Activated T-cell treated with anti-CD3 and anti-CD28 coated beads, Interleukin-2, amount 50 U/mL, for 48 hours (primary cell): ENCODE data around the gene ABCA2.

Source experiments
- DNase-seq, 2 experiments: peaks; one replicate each; pipeline ENCODE4 v3.0.0-alpha.2; 2020

ABCA2 gene

DNA sequence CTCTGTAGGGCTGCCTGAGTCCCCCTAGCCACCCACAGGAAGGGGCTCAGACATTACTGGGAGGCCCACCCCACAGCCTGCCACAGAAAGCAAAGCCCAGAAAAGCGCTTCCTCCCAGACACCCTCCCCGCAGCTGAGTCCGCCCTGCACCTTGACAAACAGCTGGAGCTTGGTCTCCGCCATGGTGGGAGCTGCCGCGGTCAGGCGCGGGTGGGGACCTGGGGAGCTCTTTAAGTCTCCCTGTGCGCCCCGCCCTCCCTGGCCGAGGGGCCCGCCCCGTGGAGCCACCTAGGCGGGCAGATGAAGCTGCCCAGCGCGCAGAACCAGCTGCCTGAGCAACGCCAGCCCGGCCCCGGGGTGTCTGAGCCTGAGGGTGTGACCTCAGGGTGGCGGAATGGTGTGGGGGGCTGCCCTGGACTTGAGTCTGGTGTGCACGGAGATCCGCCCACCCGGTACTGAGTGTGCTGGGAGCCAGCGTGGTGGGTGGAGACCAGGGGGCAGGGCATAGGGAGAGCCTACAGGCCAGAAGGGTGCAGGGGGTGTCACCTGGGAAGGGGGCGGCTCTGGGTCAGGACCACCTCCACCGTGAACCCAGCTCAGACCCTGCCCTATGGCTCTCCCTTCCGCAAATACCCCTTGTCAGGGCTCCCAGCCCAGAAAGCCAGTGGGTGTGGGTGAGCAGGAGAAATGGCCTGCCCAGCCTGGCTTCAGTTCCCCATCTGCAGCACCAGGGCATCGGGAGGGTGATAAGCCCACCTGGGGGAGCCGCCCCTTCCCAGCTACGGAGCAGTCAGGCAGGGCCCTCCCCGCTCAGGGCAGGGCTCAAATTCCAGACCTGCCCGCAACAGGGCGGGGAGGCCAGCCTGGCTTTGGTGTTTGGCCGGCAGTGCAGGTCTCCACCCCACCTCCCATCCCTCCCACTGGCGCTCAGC, 31.4 kb downstream of the ABCA2 start, which contains the start of gene CLIC3:
TSS of gene CLIC3 (minus strand) at position 208 of the 932 bp plus-strand sequence. CDS start at position 183, 25 bp downstream.
- peak; percentile 47 to 56 for DNase-seq

DNA sequence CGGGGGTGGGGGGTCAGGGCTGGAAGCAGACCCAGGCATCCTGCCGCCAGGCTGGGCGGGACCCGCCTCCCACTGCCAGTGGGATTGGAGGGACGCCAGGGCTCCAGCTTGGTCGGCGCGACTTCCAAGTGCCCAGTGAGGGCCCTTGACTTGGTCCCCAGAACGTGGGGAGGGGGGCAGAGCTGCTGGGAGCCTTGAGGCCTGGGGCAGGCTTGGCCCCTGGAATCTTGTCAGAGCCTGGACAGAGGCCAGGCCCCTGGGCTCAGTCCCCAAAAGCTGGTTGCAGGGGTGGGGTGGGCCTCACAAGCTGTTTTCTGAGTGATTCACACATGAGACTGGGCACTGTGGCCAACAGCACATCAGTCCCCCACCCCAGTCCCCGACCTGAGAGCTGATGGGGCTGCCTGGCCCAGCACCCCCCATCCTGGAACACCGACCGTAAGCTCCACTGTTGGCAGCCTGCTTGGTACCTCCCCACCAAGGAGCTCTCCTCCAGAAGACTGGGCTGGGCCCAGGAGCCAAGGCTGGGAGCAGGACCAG, 32.2 kb downstream of the ABCA2 start:
- no peak for DNase-seq

DNA sequence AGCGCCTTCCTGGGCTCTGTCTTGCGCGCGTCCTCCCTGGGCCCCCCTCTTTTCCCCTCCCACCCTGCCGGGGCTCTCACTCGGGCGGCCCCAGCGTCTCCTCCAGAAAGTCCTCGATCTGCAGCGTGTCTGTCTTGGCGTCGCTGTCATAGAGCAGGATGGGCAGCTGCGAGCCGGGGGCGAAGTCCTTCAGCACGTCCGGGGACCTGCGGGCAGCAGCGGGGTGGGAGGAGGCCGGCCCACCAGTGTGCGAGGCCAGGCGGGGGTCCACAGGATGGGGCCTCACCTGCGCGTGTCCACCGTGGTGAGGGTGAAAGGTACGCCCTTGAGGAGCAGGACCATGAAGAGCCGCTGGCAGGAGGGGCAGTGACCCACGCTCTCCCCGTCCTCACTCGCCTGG, 32.7 kb downstream of the ABCA2 start:
- DNase-seq, result no peak

DNA sequence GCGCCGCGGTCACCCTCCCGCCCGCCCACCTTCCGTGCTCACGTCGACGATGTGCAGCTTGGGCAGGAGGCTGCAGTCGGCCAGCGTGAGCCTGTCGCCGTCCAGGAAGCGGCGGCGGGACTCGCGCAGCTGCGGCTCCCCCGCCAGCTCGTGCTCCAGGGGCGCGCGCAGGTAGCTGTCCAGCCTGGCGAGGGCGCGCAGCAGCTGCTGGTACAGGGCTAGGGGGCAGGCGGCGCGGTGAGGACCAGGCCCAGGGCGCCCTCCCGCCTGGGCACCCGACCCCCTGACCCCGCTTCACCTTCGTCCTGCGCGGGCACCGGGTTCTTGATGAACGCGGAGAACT, 33.2 kb downstream of the ABCA2 start:
- no peak for DNase-seq

DNA sequence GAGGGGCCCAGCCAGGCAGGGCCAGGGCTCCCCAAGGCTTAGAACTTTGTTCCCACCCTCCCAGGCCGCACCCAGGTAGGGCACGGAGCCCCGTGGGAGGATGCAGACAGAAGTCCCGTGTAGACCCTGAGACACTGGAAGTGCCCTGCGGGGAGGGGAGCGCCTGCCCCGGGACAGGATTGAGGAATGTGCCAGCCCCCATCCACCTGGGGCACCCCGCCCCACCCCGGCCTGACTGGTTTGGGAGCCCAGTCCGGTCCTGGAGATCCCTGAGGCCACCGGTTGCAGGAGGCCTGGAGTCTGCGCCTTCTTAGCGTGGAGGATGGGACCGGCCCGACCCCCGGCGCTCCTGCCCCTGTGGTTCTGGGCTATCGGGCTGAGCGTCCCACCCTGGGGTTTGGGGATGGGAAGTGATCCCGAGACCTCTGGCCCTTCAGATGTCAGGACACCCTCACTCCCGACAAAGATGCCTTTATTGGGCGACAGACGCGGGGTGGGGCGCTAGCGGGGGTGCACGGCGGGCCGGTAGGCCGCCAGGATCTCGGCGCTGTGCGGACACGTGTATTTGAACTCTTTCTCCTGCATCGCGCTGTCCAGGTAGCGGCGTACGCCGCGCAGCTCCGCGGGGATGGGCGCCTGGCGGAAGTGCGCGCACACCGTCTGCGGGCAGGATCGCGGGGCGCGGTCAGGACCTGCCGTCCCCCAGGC, 33.7 kb downstream of the ABCA2 start:
- no peak for DNase-seq

DNA sequence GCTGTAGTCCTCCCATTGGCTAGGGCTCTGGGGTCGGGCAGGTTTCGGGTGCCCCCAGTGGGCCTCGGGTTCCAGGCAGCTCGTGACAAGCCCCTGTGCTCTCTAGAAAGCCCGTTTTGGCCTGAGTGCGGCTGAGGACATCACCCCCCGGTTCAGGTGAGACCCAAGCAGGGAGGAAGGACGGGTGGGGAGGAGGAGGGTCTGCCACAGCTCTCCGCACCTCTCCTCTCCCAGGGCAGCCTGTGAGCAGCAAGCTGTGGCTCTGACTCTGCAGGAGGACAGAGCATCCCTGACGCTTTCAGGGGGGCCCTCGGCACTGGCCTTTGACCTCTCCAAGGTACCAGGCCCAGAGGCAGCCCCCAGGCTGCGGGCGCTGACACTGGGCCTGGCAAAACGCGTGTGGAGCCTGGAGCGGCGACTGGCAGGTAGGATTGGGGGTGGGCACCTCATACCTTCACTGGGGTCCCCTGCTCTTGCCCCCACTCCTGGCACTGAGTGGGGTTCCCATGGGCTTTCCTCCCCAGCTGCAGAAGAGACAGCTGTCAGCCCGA, 35.1 kb downstream of the ABCA2 start:
- no peak for DNase-seq

DNA sequence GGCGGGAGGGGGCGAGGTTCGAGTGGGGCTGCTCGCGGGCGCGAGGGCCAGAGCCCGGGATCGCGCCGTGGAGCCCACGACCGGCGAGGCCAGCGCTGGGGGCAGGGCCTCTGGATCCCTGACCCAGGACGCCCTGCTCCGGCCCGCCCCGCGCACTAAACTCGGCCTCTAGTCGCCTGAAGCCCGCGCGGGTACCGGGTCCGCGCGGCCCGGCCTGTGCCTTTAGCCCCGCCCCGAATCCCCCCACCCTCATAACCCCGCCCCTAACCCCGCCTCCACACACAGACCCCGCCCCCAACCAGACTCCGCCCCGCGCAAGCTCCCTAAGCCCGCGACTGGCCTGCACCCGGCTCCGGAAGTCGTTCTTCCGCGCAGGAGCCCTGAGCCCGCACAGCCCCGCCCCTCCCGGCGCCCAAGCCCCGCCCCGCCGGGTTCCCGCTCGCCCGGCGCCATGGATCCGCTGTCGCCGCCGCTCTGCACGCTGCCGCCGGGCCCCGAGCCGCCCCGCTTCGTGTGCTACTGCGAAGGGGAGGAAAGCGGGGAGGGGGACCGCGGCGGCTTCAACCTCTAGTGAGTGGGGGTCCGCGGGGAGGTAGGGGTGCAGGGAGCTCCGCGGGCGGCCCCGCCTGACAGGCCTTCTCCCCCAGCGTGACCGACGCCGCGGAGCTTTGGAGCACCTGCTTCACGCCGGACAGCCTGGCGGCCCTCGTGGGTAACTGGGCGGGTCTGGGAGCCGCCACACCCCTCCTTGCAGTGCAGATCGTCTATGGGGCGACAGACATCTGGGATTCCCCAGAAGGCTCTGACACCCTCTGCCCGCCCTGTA, 35.8 kb downstream of the ABCA2 start, which contains the start of gene PAXX:
TSS of gene PAXX (plus strand) at position 430 of the 826 bp plus-strand sequence. CDS start at position 452, 22 bp downstream.
- DNase-seq, result peak; percentile 94 to 97

DNA sequence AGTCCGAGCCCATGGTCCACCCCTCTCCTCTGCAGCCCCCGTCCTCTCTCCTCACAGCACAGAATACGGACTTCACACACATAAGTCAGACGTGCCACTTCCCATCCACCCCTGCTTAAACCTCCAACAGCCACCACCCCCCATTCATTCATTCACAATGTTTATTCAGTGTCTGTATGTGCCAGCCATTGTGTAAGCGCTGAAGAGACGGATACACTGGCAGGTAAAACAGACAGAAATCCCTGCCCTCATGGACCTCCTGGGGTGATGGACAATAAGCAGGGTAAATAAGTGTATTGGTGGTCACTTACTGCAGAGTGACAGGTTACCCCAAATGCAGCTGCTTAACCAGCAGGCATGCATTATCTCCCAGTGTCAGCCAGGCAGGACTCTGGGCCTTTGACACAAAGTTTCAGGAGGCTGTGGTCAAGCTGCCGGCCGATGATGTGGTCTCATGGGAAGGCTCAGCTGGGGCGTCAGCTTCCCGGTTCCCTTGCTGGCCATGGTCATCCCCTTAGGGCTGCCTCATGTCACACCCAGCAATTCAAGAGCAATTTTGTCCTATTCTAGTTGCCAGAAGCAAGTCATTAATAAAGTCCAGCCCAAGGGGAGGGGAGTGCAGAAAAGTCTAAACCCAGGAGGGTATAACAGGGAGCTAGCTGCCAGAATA, 37.7 kb downstream of the ABCA2 start:
- no peak for DNase-seq

DNA sequence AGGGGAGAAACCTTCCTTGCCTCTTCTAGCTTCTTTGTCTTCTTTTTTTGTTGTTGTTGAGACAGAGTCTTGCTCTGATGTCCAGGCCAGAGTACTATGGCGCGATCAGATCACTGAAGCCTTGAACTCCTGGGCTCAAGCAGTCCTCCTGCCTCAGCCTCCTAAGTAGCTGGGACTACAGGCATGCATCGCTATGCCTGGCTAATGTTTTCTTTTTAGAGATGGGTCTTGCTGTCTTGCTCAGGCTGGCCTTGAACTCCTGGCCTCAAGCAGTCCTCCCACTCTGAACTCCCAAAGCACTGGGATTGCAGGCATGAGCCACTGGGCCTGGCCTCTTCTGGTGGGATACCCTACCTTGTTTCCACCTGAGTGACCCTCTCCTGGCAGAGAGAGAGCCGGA, 39.2 kb downstream of the ABCA2 start:
- no peak for DNase-seq

DNA sequence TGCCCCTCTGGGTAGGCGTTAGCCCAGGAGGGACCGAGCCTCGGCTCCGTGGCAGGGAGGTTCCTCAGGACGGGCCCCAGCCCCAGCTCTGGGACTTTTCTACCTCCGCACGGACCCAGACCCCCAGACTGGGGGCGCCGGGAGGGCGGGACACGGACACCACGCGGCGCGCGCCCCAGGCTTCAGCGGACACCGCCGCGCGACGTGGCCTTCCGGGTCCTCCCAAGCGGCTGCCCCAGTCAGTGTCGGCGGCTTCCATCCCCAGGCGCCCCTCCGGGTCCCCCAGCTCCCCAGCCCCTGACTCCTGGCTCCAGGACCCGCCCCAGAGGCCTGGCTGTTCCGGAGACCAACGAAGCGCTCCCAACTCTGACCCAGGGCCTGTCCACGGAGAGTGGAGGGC, 42.2 kb downstream of the ABCA2 start:
- DNase-seq, result no peak

DNA sequence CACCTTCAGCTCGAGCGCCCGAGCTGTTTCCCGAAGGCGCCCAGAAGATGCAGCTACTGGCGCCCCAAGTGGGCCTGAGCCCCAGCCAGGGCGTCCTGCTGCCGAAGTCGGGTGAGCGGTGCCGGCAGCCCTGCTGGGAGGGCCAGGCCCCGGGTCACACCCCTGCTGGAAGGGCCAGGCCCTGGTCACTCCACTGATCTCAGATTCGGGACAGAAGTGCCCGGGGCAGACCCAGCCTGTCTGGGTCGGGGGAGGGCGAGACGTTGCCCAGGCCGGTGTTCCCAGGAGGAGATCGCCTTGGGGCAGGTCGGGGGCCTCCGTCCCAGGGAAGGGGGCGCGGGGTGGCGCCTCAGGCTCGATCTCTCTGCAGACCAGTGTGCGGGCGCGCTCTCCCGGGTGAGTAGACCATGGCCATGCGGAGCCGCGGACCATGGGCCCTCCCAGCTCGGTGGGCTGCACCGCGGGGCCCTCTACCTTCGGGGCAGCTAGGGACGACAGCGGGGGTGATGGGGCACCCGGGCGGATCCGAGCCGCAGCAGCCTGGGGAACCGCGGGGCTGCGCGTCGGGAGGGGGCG, 42.9 kb downstream of the ABCA2 start:
- DNase-seq, result no peak

DNA sequence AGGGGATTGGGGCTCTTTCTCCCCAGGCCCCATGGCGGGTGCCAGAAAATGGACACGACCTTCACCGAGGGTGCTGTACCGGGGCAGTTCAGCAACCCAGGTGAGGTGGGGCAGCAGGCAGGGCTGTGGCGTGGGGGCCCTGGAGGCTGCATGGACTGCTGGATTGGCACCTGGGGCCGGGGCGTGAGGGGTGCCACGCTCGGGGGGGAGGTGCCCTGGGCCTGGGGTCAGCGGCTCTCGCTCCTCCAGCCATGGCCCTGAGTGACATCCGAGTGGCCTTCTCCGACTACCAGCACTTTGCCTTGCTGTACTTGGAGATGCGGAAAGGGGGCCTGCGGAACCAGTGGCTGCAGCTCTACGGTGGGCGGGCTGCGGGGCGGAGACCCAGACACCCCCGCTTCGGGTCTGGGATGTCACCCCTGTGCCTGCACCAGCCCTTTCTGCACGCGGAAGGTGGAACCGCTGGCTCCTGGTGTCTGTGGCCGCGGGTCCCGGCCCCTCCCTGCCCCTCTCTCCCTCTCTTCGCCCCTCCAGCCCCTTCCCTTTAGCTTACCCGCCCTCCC, 43.5 kb downstream of the ABCA2 start:
- DNase-seq, result no peak

DNA sequence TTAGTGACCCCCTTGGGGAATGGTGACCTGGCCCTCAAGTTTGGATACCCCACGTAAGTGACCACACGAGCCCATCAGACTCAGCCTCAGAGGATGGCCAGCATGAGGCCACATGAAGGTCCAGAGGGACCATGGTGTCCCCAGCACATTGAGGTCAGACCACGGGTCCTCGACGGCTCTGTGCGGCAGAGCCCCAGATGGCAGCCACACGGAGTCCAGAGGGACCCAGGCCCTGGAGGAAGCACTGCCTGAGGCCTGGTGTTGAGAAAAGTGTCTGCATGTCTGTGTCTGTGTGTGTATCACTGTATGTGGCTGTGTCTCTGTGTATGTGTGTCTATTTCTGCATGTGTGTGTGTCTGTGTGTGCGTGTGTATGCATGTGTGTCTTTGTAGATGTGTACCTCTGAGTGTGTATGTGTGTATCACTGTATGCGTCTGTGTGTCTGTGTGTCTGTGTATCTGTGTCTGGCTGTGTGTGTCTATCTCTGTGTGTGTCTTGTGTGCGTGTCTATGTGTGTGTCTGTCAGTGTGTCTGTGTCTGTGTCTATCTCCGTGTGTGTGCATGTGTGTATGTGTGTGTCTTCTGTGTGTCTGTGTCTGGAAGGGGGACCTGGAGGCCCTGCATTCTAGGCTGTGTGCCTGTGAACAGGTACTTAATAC, 44.3 kb downstream of the ABCA2 start:
- DNase-seq, result no peak

DNA sequence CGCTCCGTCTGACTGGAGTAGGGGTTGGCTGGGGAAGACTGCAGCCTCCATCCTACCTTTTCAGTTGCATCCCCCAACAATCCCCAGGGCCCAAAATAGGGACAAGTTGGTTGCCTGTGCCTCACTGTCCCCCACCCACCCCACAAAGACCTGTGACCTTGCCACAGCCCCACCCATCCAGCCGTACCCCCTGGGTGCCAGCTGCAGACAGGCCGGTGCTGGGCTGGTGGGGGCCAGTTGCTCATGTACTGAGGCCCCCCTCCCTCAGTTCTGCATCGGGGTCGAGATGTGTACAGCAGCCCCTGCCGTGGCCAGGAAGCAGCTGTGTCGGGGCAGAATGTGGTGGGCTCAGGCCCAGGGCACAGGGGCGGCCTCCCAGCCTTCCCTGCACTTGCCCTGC, 44.9 kb downstream of the ABCA2 start:
- no peak for DNase-seq

DNA sequence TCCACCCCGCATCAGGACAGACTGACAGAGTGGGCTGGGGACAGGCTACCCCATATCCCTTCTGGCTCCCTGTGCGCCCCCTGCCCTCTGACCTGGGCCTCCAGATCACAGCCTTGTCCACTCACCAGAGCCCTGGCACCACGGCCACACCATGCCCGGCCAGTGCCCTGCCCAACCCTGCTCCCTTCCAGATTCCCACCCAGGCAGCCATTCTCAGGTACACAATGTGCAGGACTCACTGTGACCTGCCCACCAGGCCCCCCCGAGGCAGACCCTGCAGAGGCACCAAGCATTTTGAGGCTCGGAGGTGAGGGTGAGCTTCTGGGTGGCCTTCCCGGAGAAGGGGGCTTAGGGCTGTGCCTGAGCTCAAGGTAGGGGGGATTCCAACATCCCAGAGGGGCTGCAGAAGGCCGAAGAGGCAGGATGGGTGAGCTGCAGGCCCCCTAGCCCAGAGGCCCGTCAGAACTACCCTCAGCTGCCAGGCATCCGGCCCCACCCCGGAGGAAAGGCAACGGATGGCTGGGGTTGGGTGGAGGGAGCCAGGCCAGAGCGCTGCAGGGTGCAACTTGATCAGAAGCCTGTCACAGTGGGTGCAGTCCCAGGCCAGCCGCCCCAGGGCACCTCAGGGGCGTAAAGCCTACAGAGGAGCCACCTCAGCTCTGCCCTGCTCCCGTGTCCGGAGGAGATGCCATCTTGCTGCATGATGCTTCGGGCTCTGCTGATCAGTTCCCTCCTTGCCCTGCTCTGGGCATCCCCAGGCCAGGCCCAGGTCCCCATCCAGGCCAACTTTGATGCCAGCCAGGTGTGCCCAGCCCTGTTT, 45.6 kb downstream of the ABCA2 start, which contains the start of gene LCNL1:
TSS of gene LCNL1 (plus strand) at position 762 of the 820 bp plus-strand sequence. CDS start 594 bp downstream, outside the sequence.
- no peak for DNase-seq

DNA sequence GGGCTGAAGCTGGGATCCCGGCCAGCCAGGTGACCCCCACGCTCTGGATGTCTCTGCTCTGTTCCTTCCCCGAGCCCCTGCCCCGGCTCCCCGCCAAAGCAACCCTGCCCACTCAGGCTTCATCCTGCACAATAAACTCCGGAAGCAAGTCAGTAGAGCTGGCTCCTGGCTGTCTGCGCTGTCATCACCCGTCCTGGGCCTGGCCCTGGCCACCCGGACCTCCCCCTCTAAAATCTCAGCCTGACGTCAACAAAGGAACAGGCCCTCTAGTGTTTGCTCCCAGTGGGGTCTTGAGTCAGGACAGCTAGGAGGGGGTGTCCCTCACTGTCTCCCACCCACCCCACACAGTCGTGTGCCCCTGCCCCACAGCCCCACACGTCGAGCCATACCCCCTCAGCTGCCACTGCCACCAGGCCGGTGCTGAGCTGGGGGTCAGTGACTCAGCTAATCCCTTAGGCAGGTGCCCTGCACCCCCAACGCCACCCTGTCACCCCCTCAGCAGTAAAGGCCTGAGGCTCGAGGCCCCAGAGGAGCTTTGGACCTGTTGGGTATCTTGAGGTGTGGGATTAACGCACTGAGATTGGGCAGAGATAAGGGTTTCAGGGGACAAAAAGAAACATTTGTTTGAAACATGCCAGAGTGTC, 46.3 kb downstream of the ABCA2 start:
- no peak for DNase-seq

DNA sequence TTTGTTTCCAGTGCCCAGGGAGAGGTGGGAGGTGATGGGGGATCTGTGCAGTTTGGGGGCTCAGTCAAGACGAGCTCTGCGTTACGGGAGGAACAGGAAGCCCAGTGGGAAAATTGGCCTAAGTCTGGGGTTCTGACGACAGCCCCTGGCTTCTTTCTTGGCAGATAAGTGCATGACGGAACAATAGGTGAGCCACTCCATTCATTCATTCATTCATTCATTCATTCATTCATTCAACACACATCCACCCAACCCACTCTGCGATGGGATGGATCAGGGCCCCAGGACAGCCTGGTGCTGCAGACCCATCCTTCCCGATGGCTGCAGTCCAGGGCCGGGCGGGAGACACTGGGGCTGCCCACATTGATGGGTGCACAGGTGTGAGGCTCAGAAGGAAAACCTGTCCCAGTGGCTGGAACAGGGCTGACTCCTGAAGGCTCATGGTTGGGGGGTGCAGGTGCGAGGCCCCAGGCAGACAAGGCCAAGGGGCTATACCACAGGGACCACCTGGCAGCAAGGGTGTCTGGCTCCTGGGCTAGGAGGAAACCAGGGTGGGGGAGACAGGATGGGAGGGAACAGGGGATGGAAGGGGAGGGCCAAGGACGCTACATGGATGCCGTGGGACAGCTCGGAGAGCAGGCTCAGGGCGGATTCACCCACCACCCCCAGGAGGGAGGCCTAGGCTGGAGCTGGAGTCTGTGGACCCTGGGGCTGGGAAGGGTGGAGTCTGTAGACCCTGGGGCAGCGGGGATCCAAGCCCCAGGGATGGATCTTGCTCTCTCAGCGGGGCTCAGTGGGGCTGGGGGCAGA, 47.2 kb downstream of the ABCA2 start:
- DNase-seq, result no peak
